Vagina (tissue), 2 donors: Measurements from ENCODE around the gene KCNC4.

Experiments used
- POLR2A ChIP-seq, 2 donors: fragments of 450-650 bp; IDR thresholded peaks; one replicate each; pipeline ENCODE4 v1.6.1; 2017; ENCODE audit warnings: antibody characterized with exemption in 2 of 2, mild to moderate bottlenecking in 2 of 2, moderate library complexity in 2 of 2
- POLR2AphosphoS5 ChIP-seq, 2 donors: sonication (generic); formaldehyde crosslinking; IDR thresholded peaks; one replicate each; pipeline ENCODE4 v1.9.0; 2017; ENCODE audit warnings: antibody characterized with exemption in 2 of 2, mild to moderate bottlenecking in 2 of 2, low read depth in 1 of 2; ENCODE audit not compliant: insufficient read depth in 1 of 2
- TF ChIP-seq, protein P1 (sequence below), 3 experiments: fragments of 450-650 bp in 2 of 3; fragments of 200-600 bp in 1 of 3; sonication (generic) in 1 of 3; IDR thresholded peaks; one replicate each; pipeline ENCODE4 v1.5.1; 2017 to 2019; ENCODE audit warnings: antibody characterized with exemption in 3 of 3, mild to moderate bottlenecking in 2 of 3, moderate library complexity in 2 of 3

GRCh38 chr1:110195196-110195595, 14.9 kb upstream of the KCNC4 start:
- TF ChIP-seq, protein P1, sequence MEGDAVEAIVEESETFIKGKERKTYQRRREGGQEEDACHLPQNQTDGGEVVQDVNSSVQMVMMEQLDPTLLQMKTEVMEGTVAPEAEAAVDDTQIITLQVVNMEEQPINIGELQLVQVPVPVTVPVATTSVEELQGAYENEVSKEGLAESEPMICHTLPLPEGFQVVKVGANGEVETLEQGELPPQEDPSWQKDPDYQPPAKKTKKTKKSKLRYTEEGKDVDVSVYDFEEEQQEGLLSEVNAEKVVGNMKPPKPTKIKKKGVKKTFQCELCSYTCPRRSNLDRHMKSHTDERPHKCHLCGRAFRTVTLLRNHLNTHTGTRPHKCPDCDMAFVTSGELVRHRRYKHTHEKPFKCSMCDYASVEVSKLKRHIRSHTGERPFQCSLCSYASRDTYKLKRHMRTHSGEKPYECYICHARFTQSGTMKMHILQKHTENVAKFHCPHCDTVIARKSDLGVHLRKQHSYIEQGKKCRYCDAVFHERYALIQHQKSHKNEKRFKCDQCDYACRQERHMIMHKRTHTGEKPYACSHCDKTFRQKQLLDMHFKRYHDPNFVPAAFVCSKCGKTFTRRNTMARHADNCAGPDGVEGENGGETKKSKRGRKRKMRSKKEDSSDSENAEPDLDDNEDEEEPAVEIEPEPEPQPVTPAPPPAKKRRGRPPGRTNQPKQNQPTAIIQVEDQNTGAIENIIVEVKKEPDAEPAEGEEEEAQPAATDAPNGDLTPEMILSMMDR (IDR thresholded peaks at IDR 0.05) = no peak
- TF ChIP-seq POLR2A (IDR thresholded peaks at IDR 0.05) = no peak
- TF ChIP-seq POLR2AphosphoS5 (IDR thresholded peaks at IDR 0.05; ENCODE audit: insufficient read depth in 1 of 2, low read depth in 1 of 2) = no peak
